ENCODE data around the gene PCYOX1L. TPM values are rescaled to one million over a fixed set of nuclear protein-coding genes. Genes with fewer than 3 reads are reported as not detected.

PCYOX1L gene
- total and polyA plus RNA-seq, 2 donors = 7.8 to 8.1 TPM

DNA sequence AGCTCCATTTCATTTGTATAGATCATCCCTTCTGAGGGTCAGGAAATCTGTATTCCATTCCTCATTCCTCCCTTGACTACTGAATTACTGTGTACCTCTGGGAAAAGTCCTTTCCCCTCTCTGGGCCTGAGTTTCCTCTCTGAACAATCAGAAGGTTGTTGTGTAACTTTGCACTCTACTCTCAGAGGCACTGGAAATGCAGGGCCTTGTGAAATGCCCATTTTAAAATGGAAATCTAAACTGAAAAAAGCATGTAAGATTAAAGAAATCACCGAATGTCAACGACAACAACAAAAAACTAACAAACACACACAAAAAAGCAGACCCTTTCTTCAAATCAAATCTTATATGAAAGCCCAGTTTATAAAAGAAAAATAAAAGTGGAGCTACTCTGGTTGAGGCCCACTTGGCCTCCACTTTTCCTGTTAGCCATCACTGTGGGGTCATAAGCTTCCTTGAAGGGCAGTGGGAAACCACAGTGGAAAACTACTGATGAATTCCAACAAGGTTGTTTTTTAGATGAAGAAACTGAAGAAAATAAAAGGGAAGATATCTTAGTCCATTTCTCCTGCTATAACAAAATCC, 34.1 kb upstream of the PCYOX1L start:
- Histone ChIP-seq H3K27ac (ENCODE audit: low read depth) (no peak overlapping the region), H3K4me3 (ENCODE audit: low read depth, low read length) (no peak overlapping the region), H3K4me1 (ENCODE audit: insufficient read depth) (no peaks in the 10 kb centered on the region), H3K36me3 (ENCODE audit: insufficient read depth) (no peaks in the 10 kb centered on the region)
- DNase-seq (ENCODE audit: extremely low spot score) = no peak
- 89% methylated on average over 2 of the region's 2 CpGs for WGBS

DNA sequence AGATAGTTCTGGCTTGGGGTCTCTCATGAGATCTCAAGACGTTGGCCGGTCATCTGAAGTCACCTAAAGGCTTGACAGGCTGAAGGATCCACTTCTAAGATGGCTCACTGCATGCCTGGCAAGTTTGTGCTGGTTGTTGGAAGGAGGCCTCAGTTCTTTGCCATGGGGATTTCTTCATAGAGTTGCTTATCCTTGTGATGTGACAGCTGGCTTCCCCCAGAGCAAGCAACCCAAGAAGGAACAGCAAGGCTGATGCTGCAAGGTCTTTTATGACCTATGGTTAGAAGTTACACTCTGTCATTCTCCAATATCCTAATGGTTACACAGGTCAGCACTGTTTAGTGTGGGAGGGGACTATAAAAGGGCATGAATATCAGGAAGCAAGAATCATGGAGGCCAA, 33.2 kb upstream of the PCYOX1L start:
- Histone ChIP-seq H3K36me3 (ENCODE audit: insufficient read depth) (no peaks in the 10 kb centered on the region), H3K27ac (ENCODE audit: low read depth) (no peak overlapping the region), H3K4me1 (ENCODE audit: insufficient read depth) (no peaks in the 10 kb centered on the region), H3K4me3 (ENCODE audit: low read depth, low read length) (no peak overlapping the region)
- WGBS = 93% methylated on average over 2 of the region's 2 CpGs
- no peak for DNase-seq (ENCODE audit: extremely low spot score)

DNA sequence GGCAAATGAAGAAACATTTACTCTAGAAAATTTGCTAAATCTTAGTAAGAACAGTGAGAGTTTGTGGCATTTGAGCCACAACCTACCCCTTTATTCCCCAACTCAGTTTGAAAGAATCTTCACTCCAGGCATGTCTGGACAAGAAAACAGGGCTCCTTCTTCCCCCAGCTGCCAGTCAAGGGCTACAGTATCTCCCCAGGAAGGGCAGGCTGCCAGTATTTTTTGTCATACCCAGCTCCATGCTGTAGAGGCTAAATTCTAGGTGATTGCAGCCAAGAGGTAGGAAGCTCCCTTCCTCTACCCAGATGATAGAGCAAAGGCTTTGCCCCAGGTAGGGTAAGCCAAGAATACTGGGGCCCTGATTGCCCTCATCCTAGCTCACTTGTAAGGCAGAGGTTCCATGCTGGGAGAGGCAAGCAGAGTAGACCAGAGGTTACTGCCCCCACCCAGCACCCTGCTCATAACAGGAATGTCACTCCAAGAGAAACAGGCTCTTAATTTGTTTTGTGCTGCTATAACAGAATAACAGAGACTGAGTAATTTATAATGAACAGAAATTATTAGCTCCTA, 32.6 kb upstream of the PCYOX1L start:
- no peaks in the 10 kb centered on the region for H3K36me3 ChIP-seq (ENCODE audit: insufficient read depth)
- no peak for DNase-seq (ENCODE audit: extremely low spot score)
- H3K27ac ChIP-seq (ENCODE audit: low read depth) = no peak overlapping the region
- H3K4me3 ChIP-seq (ENCODE audit: low read depth, low read length) = no peak overlapping the region
- no peaks in the 10 kb centered on the region for H3K4me1 ChIP-seq (ENCODE audit: insufficient read depth)

DNA sequence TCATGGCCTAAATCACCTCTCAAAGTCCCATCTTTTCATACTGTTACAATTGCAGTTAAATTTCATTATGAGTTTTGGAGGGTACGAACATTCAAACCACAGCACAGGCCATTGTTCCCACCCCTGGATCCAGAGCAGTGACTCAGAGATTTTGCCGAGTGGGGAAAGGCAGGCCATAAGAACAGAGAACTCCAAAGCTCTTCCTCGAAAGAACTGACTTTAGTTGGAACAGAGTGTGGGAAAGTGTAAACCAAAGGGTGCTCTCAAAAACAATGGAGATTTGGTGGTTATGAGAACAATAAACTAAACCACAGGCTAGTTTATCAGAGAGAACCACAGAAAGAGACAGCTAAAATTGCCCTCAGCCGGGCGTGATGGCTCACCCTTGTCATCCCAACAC, 32.0 kb upstream of the PCYOX1L start:
- Histone ChIP-seq H3K27ac (ENCODE audit: low read depth) (no peak overlapping the region), H3K4me3 (ENCODE audit: low read depth, low read length) (no peak overlapping the region), H3K4me1 (ENCODE audit: insufficient read depth) (no peaks in the 10 kb centered on the region), H3K36me3 (ENCODE audit: insufficient read depth) (no peaks in the 10 kb centered on the region)
- 92% methylated on average over 5 of the region's 5 CpGs for WGBS
- DNase-seq (ENCODE audit: extremely low spot score) = no peak

DNA sequence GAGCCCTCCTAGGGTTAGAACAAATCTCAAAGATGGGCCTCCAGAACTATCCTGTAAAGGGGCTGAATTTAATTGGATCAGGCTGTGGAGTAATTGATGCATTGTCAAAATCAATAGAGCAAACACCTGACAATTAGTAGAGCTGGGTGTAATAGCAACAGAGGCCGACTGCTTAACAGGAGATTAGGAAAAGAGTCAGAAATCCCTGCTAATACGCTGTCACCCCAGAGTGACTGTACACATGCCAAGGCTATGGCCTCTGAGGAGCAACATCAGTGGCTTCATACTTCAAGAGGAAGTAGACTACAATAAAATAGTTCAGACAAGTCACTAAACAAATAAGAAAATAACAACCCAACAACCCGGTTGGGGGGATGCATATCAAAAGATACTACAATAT, 31.2 kb upstream of the PCYOX1L start:
- Histone ChIP-seq H3K27ac (ENCODE audit: low read depth) (no peak overlapping the region), H3K4me3 (ENCODE audit: low read depth, low read length) (no peak overlapping the region), H3K4me1 (ENCODE audit: insufficient read depth) (no peaks in the 10 kb centered on the region), H3K36me3 (ENCODE audit: insufficient read depth) (no peaks in the 10 kb centered on the region)
- DNase-seq (ENCODE audit: extremely low spot score) = no peak
- WGBS = 84% methylated on average over 3 of the region's 3 CpGs

DNA sequence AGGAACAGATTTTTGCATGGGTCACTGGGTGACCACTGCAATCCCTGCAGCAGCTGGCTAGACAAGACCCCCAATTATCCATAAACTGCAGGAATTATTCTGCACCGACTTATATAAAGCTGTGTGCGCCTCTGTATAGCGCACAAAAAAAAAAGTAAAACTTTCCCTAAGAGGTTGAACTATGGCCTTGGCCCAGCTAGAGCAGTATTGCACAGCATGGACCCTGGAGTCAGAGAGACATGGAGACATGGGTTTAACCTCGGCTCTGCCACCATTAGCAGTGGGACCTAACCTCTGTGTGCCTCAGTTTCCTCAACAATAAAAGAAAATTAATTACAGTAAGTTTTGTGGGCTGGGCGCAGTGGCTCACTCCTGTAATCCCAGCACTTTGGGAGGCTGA, 29.7 kb upstream of the PCYOX1L start:
- H3K27ac ChIP-seq (ENCODE audit: low read depth) = no peak overlapping the region
- no peak for DNase-seq (ENCODE audit: extremely low spot score)
- 93% methylated on average over 5 of the region's 5 CpGs for whole genome bisulfite sequencing
- H3K36me3 ChIP-seq (ENCODE audit: insufficient read depth) = peaks cover 1% of the 10 kb centered on the region
- H3K4me3 ChIP-seq (ENCODE audit: low read depth, low read length) = no peak overlapping the region
- no peaks in the 10 kb centered on the region for H3K4me1 ChIP-seq (ENCODE audit: insufficient read depth)

DNA sequence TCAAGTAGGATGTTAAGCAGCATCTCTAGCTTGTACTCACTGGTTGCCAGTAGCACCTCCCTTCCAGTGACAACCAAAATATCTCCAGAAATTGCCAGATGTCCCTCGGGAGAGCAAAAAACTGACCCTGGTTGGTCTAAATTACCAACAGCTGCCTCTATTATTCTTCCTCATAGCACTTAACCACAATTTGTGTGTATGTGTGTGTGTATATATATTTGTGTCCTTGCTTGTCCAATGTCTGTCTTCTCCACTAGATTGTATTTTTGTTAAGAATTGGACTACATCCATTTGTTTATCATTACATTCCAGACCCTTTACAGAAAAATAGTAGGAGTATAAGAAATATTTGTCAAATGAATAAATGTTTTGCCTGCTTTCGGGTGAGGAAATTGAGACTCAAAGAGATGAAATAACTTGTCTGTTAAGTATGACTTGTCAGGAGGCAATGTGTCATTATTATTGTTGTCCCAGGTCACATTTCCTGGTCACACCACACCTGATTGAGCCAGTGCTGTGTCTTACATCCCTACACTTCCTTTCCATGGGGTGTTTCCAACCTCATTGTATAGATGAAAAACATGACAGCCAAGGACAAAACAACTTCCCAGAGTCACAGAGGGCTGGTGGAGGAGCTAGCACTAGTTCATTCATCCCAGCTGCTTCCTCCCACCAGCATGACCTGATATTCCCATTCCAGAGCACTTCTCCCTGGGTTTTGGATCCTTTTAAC, 24.0 kb upstream of the PCYOX1L start:
- Histone ChIP-seq H3K4me1 (ENCODE audit: insufficient read depth) (no peaks in the 10 kb centered on the region), H3K27ac (ENCODE audit: low read depth) (no peak overlapping the region), H3K36me3 (ENCODE audit: insufficient read depth) (peaks cover 3% of the 10 kb centered on the region), H3K4me3 (ENCODE audit: low read depth, low read length) (no peak overlapping the region)
- 83% methylated on average over 2 of the region's 2 CpGs for WGBS
- DNase-seq (ENCODE audit: extremely low spot score) = no peak

DNA sequence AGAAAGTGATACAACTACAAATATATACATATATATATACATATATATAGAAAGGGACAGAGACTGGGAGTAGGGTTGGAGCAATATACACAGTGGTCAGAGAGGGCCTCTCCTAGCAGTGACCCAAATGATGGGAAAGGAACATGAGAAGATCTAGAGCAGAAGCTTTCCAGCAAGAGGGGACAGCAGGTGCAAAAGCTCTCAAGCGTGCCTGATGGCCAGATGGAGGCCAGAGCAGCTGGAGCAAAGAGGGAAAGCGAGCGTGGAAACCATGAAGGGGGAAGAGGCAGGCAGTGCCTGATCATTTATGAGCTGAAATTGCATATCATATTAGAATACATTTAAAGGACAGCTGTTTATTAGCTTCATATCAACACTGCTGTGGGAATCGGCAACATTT, 20.1 kb upstream of the PCYOX1L start:
- Histone ChIP-seq H3K4me3 (ENCODE audit: low read depth, low read length) (no peak overlapping the region), H3K27ac (ENCODE audit: low read depth) (no peak overlapping the region), H3K36me3 (ENCODE audit: insufficient read depth) (peaks cover 6% of the 10 kb centered on the region), H3K4me1 (ENCODE audit: insufficient read depth) (no peaks in the 10 kb centered on the region)
- DNase-seq (ENCODE audit: extremely low spot score) = no peak
- WGBS = 72% methylated on average over 4 of the region's 4 CpGs

DNA sequence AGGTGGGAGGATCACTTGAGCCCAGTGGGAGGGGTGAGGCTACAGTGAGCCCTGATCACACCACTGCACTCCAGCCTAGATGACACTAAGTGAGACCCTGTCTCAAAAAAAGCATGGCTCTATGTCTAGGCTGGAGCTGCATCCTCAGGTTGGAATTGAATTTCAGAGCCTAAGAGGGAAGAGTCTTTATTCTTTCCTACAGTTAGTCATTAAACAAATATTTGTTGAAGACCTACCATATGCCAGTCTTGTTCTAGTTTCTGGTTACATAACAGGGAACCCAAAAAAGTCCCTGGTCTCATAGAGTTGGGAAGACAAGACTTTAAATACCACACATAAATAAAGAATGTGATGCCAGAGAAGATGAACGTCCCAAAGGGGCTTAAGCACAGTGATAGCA, 19.5 kb upstream of the PCYOX1L start:
- Histone ChIP-seq H3K36me3 (ENCODE audit: insufficient read depth) (peaks cover 3% of the 10 kb centered on the region), H3K4me1 (ENCODE audit: insufficient read depth) (no peaks in the 10 kb centered on the region), H3K4me3 (ENCODE audit: low read depth, low read length) (no peak overlapping the region), H3K27ac (ENCODE audit: low read depth) (no peak overlapping the region)
- WGBS = 52% methylated on average over 1 of the region's 1 CpG
- no peak for DNase-seq (ENCODE audit: extremely low spot score)

DNA sequence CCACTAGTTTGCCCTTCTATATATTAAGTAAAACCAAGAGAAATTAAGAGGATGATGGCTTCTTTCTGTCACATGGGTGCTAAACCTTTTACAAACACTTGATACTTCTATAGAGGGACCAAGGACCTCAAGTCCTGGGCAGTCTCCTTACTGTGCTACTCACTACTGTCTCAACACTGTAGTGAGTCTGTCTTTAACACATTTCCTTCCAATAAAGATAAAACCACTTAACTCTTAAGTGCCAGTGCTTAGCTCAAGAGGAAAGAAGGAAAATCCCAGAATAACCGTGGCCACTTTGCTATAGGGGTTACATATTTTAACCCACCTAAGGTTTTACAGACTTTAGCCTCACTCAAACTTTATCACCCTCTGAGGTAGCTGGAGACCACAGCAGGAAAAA, 16.9 kb upstream of the PCYOX1L start:
- Histone ChIP-seq H3K4me1 (ENCODE audit: insufficient read depth) (no peaks in the 10 kb centered on the region), H3K27ac (ENCODE audit: low read depth) (no peak overlapping the region), H3K4me3 (ENCODE audit: low read depth, low read length) (no peak overlapping the region), H3K36me3 (ENCODE audit: insufficient read depth) (peaks cover 2% of the 10 kb centered on the region)
- 41% methylated on average over 1 of the region's 1 CpG for WGBS
- no peak for DNase-seq (ENCODE audit: extremely low spot score)

DNA sequence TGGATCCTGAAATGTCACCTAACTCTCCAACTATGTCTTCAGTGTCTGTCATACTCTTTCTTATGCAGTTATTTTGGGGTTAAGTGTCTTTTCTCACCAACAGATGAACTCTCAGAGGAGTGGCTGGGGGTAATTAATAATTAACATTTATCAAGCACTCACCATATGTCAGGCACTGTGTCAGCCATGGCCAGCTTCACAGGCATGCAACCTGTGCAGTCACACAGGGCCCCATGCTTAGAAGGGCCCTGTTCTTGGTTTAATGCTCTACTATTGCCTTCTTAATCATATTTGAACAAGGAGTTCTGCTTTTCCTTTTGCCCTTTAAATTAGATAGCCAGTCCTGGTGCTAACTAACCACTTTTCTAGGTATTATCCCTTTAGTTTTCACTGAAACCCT, 16.0 kb upstream of the PCYOX1L start:
- DNase-seq (ENCODE audit: extremely low spot score) = no peak
- Histone ChIP-seq H3K4me1 (ENCODE audit: insufficient read depth) (no peaks in the 10 kb centered on the region), H3K36me3 (ENCODE audit: insufficient read depth) (peaks cover 2% of the 10 kb centered on the region), H3K4me3 (ENCODE audit: low read depth, low read length) (no peak overlapping the region), H3K27ac (ENCODE audit: low read depth) (no peak overlapping the region)

DNA sequence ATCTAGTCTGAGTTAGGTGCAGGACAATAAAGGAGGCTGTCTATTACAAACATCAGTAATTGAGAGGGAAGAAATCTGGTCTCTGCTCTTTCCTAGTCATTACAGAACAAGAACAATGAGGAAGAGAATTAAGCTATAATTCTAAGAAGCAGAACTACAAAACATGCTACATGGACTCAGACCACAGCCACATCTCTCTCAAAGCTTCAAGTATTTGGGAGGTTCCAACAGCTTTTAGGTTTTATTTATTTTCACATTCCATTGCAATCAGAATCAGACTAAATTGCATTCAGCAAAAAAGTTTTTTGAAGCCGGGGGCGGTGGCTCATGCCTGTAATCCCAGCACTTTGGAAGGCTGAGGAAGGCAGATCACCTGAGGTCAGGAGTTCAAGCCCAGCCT, 13.7 kb upstream of the PCYOX1L start:
- Histone ChIP-seq H3K27ac (ENCODE audit: low read depth) (no peak overlapping the region), H3K4me1 (ENCODE audit: insufficient read depth) (no peaks in the 10 kb centered on the region), H3K36me3 (ENCODE audit: insufficient read depth) (peaks cover 2% of the 10 kb centered on the region), H3K4me3 (ENCODE audit: low read depth, low read length) (no peak overlapping the region)
- DNase-seq (ENCODE audit: extremely low spot score) = no peak
- WGBS = 87% methylated on average over 2 of the region's 2 CpGs

DNA sequence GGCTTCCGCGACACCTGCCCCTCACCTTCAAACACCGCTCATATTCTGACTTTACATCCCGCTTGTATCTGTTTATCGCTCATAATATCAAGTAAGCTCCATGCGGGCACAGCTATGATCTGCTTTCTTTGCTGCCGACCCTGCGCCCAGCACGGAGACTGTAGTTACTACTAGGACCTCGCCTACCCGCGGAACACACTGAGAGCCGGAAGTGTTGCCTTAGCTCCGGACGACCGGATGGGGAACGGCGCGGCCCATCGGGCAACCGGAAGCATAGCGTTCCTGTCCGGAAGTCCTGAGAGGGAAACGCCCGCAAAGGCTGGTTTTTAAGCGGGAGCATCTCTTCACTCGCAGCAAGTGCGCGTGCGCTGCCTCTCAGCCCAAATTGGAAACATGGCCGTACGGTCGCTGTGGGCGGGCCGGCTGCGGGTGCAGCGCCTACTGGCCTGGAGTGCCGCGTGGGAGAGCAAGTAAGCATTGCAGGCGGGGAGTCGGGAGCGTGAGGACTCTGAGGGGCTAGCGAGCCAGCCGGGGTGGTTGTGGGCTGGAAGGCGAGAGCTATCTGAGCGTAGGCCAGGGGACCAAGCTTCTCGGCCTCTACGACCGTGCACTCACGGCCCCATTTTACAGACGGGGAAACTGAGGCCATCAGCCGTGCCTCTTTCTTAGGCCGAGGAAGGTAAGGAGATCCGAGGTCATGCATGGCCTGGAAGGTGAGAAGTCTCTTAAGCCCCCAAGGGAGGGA, 12.5 kb upstream of the PCYOX1L start, which contains the start of gene GRPEL2:
TSS of gene GRPEL2 (plus strand) at position 353 of the 745 bp plus-strand sequence. CDS start at position 394, 41 bp downstream.
- under 1% methylated on average over 54 of the region's 54 CpGs for whole genome bisulfite sequencing
- peak; percentile 94 for DNase-seq (ENCODE audit: extremely low spot score)
- peak within 1 kb of the TSS; percentile 80 for H3K27ac ChIP-seq (ENCODE audit: low read depth)
- peaks cover 4% of the 10 kb centered on the region for H3K36me3 ChIP-seq (ENCODE audit: insufficient read depth)
- peak within 1 kb of the TSS; percentile 78 for H3K4me3 ChIP-seq (ENCODE audit: low read depth, low read length)
- H3K4me1 ChIP-seq (ENCODE audit: insufficient read depth) = no peaks in the 10 kb centered on the region

DNA sequence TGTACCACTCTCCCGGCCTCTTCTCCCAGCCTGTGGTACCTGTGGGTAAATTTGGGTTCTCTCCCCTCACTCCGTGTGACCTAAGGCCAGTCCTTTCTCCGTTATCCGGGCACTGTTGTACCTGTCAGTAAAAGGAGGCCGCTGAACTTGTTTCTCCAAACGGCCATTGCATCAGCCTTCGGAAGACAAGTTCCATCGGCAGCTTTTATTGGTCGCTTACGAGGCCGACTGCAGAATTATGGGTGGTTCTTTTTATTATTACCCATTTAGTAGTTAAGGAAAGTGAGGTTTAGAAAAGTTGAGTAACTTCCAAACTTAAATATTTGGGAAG, 12.0 kb upstream of the PCYOX1L start:
- H3K27ac ChIP-seq (ENCODE audit: low read depth) = peak overlapping the region; percentile 80
- H3K36me3 ChIP-seq (ENCODE audit: insufficient read depth) = peaks cover 6% of the 10 kb centered on the region
- H3K4me3 ChIP-seq (ENCODE audit: low read depth, low read length) = peak overlapping the region; percentile 78
- under 1% methylated on average over 11 of the region's 11 CpGs for WGBS
- no peak for DNase-seq (ENCODE audit: extremely low spot score)
- no peaks in the 10 kb centered on the region for H3K4me1 ChIP-seq (ENCODE audit: insufficient read depth)

All from urinary bladder (tissue), 4 donors.